GM19023 (cell line): ENCODE measurements around the gene HCN1.
"Not testable (repeated sequence)": the region's sequence is repeated elsewhere in the genome, so short reads cannot be mapped to it uniquely, and the experiment has no call there.

ENCODE experiments used
- ATAC-seq: cut with Tn5 transposase; IDR thresholded peaks from one replicate; pipeline ENCODE4 v1.9.1; 2021; ENCODE audit warnings: mild to moderate bottlenecking, moderate library complexity; ENCODE audit not compliant: unreplicated experiment

Gene HCN1

DNA sequence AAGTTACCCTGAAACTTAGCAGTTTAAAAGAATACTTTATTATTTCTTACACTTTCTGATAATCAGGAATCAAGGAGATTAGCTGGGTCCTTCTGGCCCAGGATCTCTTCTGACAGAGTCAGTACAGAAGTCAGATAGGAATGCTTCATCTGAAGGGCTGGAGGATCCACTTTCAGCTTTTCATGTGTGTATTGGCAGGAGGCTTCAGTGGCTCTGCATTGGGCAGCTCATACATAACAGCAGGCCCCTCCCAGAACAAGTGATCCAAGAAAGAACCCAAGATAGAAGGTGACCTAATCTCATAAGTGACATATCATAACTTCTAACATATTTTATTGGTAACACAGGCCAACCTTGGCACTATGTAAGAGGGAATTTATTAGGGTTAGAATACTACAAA is 258.4 kb downstream of the HCN1 start:
- no peak for ATAC-seq

DNA sequence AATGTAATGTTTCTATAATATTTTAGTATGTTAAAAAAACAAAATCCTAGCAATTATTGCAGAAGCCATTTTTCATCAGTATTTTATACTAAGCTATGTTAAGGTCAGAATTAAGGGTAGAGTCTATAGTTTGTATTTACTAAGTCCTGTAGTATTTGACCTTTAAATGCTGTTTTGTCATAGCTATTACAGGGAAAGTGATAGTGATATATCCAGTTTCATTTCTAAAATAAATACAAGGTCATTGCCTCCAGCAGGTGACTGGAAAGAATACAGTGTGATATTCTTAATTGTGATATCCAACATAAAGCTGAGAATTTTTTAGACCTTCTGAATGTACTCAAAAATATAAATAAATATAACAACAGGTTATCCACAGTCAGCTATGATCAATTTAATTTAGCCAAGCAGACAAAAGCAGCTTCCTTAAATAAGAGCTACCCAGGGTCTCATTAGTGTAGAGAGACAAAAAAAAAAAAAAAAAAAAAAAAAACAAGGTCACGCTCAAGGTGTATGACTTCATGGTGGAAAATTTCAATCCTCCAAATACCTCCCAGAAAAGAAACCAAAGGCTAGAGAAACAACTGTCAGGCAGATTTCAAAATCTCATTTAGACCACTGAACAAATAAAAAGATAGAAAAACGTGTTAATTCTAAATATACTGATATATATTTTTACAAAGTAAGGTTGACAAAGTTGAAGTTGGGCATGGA is 278.7 kb downstream of the HCN1 start:
- no peak for ATAC-seq

DNA sequence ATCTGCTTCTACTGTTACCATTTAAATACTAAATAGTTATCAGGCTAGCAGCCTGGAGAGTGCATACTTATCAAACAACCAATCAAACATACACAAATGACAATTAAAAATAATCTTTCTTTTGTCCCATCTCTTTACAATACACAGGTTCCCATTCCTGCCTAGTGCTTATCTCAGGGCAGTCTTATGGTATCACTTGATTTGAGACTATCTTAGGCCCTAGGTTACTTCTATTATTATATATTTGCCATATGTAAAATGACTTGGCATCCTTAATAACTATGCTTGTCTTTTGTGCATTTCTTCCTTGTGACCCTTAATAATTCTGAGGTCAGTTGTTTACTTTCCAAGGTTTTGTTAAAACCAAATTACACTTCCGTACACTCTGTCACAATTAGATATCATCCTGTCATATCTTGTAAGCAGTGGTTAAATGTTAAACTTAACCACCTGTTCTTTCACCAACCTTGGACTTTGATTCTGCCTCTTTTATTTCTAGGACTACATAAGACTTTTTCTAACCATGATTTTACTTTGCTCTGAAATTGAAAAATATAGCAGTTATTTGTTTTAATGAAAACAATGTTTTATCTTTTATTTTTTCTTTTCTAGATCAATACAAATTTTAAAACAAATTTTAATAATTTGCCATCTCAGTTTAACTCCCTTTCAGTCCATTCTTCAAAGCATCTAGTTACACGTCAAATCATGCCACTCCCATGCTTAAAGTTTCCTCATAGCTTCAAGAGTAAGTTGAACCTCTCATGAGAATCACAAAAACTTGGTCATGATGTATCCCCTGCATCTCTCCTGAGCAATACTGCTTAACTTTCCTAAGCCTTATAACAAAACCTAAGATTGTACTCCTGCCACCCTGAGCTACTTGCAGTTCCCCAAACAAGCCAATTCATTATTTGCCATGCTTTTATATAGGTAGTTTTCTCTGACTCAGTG is 281.3 kb downstream of the HCN1 start:
- no peak for ATAC-seq

DNA sequence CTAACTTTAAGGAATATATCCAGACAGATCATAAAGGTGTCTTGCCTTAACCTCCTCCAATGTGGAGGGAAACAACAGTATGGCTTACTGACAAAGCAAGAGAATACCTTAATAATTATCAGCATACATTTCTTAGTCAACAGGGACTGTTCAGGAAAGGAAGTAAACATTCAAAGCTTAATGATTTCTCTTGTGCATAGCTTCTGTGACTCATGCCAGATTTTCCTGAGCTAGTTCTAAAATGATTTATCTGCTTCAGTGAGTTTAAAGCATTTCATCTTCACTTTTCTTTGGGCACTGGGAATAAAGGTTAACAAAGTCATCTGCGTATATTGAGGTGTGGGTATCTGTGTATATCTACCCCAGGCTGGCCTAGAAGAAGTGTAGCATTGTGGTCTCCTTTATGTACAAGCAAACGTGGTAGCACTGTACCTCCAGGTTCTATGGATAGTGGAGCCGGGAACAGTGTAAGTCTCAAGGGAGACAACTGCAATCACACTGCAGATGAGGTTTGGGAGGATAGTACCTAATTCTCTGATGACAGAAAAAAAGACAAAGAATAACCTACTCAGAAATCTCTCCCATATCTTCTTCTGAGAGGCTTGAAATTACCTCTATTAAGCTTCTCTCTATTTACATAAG is 284.1 kb downstream of the HCN1 start:
- ATAC-seq = no peak

DNA sequence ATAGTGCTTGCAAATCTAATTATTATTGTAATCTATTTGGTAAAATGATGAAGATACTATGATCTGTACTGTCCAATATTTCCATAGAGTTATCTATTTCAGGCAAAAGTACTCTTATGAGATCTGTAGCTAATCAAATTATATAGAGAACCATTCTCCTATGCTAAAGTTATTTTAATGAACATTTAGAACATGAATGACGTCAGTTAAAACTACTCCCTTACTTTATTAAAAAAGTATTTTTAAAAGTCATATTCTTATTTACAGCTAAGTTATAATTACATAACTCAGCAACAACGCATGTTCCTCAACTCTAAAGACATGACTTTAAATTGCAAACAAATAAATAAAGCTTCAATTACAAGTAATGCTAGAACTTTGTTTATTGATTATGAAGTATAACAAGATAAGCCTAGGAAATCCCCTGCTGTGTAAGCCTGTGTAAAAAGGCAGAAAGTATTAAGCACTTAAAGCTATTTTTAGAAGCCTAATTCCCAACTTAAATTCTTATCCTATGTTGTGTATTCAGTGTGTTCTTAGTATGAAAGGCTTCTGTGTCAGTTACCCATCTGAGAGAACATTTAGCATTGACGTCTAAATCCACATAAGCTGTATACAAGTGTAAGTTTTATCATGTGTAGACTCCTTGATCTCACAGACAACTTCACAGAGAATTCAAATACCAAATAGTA is 285.7 kb downstream of the HCN1 start:
- no peak for ATAC-seq

DNA sequence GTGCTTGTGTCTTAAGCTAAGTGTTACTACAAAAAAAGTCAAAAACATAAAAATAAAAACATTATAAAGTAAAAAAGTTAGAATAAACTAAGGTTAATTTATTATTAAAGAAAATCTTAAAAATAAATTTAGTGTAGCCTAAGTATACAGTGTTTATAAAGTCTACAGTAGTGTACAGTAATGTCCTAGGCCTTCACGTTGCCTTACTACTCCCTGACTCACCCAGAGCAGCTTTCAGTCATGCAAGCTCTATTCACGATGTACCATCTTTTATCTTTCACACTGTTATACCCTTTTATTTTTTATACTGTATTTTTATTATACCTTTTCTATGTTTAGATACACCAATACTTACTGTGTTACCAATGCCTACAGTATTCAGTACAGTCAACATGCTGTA is 288.1 kb downstream of the HCN1 start:
- no peak for ATAC-seq

DNA sequence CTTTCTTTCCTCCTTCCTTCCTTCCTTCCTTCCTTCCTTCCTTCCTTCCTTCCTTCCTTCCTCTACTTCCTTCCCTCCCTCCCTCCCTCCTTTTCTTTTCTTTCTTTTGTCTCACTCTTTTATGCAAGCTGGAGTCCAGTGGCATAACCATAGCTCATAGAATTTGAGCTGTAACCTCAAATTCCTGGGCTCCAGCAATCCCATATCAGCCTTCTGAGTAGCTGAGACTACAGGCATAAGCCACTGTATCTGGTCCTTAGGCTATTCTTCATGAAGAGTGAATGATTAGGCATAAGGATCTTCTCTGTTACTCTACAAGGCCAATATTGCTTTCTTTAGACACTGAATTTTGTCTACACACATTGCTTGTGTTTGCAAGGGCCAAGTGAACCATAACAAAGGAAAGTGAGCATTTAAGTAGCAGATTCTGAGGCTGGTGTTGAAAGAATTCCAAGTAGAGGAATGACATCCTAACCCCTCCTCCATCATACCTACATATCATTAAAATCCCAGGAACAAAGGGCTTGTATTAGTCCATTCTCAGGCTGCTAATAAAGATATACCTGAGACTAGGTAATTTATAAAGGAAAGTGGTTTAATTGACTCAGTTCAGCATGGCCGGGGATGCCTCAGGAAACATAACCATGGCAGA is 293.2 kb downstream of the HCN1 start:
- no peak for ATAC-seq

DNA sequence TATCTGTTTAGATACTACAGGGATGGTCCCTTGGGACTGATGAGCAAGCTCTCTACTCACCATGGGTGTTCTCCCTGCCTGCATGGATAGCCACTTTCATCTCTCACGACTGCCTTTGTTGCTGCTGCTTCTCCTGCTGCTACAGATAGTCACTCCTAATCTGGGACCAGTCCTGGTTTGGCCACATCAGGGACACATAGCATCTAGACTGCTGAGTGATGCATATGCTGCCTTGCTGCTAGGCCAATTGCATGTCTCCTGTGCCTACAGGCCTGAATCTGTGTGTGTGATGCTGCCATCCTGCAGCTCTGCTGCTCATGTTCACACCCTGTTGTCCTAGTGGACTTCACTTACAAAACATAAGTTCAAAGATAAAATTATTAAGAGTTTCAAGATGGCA is 297.1 kb downstream of the HCN1 start:
- no peak for ATAC-seq

DNA sequence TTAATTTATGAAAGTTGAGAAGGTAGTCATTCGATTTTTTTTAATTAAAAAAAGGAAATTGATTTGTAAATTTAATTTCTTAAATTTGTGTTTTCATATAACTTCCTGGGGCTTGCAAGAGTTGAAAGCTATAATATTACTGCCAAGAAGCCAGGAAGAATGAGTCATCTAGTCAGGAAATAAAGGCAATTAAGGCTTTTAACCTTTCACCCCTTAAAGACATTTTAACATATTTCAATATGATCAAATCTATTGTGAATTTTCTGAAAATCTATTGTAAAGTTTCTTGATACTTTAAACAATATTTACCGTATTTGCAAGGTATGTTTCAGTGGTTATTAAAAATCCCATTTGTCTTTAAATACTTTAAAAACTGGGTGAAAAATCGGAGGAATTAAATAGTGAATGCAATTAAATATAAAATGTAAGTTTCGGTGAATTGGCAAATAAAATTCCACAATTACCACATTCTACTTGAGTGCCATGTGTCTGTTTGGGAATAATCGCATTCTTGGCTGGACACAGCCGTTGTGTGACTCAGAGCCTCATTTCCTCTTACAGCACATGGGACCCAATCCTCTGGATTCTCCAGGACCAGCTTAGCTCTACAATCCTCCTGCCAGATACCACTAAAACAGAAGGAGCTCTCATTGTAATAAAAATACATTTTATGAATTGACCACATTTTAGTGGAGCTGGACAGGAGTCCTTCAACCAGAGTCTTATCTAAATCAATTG is 310.7 kb downstream of the HCN1 start:
- no peak for ATAC-seq

DNA sequence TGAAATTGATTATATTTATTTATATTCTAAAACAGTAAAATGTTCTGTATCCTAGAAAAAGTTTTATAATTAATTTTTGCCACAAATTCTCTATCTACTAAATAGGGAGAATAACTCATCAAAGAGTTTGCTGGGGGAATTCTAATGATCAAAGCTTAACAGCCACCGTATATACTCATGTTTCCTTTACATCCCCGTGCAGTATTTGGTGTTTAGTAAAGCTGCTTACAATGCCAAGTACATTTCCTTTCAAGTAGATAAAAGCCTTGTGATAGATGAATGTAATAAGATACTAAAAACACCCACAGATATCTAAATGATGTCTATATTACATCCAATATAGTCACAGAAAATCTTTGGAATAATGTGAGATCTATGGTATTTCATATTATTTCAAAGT is 312.2 kb downstream of the HCN1 start:
- ATAC-seq = no peak

DNA sequence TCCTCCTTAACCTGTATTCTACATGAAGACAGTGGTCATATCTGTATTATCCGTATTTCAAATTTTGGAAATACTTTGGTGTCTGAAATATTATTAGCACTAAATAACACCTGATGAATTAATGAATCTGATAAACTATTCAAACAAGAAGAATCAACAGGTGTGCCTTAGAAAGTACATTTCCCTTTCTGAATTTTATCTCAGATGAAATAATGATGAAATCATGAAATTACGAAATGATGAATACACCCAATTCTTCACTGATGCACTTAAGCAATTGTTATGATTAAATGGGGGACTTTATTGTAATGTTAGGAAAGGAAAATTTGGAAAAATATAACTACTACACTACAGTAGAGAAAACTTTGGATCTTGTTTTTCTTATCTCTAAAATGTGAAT is 313.6 kb downstream of the HCN1 start:
- ATAC-seq = no peak

DNA sequence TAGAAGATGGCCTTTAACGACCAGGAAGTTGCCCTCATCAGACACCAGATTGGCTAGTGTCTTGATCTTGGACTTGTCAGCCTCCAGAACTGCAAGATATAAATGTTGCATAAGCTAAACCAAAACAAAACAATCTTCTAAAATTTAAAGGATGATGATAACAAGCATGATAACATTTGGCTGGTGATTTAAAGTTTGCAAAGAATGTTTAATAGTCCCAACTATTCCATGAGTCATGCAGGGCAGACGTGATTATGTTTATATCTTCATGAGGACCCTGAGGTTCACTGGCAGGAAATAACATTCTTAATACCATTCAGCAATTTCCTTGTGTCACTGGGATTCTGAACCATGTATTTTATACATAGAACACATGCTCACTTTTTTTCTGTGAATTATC is 319.8 kb downstream of the HCN1 start:
- no peak for ATAC-seq

DNA sequence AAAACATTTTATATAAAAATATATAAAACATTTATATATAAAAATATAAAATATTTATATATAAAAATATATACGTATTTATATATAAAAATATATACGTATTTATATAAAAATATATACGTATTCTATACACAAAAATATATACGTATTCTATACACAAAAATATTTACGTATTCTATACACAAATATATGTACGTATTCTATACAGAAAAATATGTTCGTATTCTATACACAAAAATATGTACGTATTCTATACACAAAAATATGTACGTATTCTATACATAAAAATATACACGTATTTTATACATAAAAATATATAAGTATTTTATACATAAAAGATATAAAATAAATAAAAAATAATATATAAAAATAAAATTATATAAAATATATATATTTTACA is 323.6 kb downstream of the HCN1 start:
- ATAC-seq = no peak

DNA sequence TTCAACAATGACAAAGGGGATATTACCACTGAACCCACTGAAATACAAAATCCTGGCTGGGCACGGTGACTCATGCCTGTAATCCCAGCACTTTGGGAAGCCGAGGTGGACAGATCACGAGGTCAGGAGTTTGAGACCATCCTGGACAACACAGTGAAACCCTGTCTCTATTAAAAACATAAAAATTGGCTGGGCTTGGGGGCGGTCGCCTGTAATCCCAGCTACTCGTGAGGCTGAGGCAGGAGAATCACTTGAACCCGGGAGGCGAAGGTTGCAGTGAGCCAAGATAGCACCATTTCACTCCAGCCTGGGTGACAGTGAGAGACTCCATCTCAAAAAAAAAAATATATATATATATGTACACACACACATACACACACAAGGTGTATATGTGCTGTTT is 324.8 kb downstream of the HCN1 start:
- not testable (repeated sequence) for ATAC-seq

DNA sequence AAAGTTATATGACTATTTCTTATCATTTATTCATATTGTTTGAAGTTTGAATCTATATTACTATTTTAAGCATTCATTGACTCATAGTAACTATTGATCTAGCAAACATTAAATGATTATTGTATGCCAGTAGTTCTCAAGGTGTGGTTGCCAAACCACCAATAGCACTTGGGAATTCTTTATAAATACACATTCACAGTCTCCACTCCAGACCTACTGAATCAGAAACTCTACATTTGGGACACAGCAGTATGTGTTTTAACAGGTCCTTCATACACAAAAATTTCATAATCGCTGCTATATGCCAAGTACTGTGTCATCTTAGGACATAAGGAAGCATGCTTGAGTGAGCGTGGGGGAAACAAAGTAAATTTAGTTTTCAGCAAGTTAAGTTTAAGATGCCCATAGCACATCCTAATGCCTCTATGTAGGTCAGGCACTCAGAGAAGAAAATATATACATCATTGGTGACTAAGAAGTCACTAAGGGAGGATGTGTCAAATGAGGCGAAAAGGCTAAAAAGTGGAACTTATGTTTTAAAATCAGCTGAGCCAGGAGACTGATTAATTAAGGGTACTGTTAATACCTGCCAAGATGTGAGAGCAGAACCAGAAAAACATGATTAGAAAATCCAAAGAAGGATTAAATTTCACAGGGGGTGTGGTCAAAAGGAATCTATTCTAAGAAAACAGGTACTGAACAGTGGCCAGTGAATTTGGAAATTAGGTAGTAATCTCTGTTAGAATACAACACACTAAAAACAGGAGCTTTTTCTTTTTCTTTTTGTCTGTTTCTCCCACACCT is 340.8 kb downstream of the HCN1 start:
- ATAC-seq = no peak

DNA sequence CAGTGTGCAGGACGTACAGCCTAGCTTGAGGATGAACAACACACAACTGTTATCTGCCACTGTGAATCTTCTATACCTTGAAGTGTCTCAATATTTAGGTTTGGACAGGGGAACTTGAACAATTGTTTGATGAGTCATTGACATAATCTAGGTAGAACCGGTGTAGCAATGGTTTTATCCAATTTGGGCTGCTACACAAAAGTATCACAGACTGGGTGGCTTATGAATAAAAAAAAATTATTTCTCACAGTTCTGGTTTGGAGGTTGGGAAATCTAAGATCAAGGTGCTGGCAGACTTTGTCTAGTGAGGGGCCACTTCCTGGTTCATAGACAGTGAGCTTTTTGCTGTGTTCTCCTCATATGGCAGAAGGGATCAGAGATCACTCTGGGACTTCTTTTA is 359.7 kb downstream of the HCN1 start:
- no peak for ATAC-seq

DNA sequence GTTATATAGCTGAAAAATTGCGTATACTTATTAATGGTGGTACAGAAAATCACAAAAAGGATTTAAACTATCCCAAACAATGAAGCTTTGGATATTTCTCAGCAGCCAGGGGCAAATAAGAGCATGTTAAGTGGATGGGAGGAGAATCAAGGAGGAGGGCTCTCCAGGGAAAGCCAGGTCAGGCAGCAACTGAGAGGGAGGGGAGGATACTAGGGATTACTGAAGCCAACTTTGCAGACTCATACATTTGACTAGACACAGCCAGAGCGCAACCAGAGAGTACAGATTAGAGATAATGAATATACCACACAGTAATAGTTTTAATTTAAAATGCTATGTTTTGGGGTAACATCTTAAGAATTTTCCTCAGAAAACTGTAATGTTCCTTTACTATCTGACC is 360.2 kb downstream of the HCN1 start:
- ATAC-seq = no peak

DNA sequence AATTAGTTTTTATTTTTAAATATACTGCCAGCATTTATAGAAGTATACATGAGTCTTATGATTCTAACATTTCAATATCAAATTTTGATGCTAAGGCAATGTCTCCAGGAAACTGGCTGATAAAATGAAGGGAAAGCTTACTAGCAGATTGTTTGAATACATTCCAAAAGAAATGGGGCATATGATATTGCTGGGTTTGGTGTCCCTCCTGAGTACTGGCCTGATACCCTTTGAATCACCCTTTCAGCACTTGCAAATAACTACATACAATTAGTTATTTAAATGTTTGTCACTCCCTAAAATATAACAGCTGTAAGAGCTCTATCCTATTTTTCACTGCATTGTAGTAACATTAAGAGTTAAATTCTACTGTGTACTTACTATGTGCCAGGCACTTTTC is 360.8 kb downstream of the HCN1 start:
- ATAC-seq = no peak

DNA sequence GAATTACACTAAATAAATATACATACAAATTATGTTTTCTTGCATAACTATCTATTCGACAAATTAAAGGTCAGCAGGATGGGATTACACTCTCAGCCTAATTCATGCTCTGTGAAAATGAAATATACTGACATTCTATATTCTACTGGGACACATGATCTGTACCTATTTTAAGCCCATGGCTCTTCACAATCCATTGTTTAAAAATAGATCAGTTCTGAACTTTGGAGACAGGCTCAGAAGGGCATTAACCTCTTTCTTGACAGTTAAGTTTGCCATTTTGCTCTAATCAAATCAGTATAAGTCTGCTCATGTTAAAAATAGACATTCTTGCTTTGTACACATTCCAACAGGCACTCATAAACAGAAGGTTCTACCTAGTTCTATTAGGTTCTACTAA is 361.2 kb downstream of the HCN1 start:
- no peak for ATAC-seq
